Epithelial cell of esophagus (primary cell): Measurements from ENCODE around the gene NEK1.
"Not testable (repeated sequence)": the region's sequence is repeated elsewhere in the genome, so short reads cannot be mapped to it uniquely, and the experiment has no call there.

Experiments used
- DNase-seq: peaks from one replicate; pipeline ENCODE4 v3.0.0; 2010; ENCODE audit warnings: low read depth
- H3K4me3 ChIP-seq: 2 replicates; pipeline ENCODE4 v1.5.1; 2011; ENCODE audit warnings: mild to moderate bottlenecking, low read length, control low read depth
- TF ChIP-seq, protein P1 (sequence below): IDR thresholded peaks from 2 replicates; pipeline ENCODE4 v1.5.1; 2011; ENCODE audit warnings: low read depth, mild to moderate bottlenecking, low read length, control low read depth, inconsistent platforms; ENCODE audit not compliant: insufficient read depth; ENCODE audit errors: missing control alignments

The NEK1 gene

DNA sequence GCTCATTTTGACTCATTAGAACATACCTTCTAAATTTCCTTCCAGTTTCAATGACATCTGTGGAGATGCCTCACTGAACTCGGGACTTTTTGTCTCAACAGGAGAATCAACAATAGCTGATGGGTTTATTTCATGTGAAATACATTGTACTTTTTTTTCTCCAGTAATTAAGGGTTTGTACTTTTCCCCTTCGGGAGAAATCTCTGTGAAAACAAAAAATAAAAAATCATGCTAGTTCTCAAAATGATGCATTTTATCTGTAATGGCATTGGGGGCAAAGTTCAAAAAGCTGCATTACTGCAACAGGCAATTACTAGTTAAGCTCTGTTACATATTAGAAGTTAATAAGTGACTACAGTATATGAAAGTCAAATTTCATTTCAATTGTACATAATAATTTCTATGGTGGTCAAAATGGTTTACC lies 174.3 kb downstream of the NEK1 start:
- TF ChIP-seq, protein P1, sequence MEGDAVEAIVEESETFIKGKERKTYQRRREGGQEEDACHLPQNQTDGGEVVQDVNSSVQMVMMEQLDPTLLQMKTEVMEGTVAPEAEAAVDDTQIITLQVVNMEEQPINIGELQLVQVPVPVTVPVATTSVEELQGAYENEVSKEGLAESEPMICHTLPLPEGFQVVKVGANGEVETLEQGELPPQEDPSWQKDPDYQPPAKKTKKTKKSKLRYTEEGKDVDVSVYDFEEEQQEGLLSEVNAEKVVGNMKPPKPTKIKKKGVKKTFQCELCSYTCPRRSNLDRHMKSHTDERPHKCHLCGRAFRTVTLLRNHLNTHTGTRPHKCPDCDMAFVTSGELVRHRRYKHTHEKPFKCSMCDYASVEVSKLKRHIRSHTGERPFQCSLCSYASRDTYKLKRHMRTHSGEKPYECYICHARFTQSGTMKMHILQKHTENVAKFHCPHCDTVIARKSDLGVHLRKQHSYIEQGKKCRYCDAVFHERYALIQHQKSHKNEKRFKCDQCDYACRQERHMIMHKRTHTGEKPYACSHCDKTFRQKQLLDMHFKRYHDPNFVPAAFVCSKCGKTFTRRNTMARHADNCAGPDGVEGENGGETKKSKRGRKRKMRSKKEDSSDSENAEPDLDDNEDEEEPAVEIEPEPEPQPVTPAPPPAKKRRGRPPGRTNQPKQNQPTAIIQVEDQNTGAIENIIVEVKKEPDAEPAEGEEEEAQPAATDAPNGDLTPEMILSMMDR: no peak
- DNase-seq: no peak
- H3K4me3 ChIP-seq: no peak overlapping the region

- no peak for DNase-seq
- TF ChIP-seq, protein P1: no peak
- H3K4me3 ChIP-seq: no peak overlapping the region
Measured at GRCh38 chr4:169437299-169438047, 174.9 kb downstream of the NEK1 start.

GRCh38 chr4:169436734-169437133 lies 175.6 kb downstream of the NEK1 start:
- TF ChIP-seq, protein P1: no peak
- no peak overlapping the region for H3K4me3 ChIP-seq
- DNase-seq: no peak

- TF ChIP-seq, protein P1: no peak
- DNase-seq: no peak
- no peak overlapping the region for H3K4me3 ChIP-seq
Measured at GRCh38 chr4:169428376-169428775, 184.0 kb downstream of the NEK1 start.

DNA sequence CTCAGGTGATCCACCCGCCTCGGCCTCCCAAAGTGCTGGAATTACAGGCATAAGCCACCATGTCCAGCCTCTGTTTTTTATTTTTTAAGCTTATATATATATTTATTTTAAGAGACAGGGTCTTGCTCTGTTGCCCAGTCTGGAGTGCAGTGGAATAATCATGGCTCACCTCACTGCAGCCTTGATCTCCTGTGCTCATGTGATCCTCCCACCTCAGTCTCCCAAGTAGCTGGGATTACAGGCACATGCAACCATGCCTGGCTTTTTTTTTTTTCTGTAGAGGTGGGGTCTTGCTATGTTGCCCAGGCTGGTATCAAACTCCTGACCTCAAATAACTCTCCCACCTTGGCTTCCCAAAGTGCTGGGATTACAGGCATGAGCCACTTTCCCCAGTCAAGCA lies 184.7 kb downstream of the NEK1 start:
- not testable (repeated sequence) for DNase-seq, H3K4me3 ChIP-seq

GRCh38 chr4:169420291-169420690 lies 192.1 kb downstream of the NEK1 start:
- H3K4me3 ChIP-seq: no peak overlapping the region
- TF ChIP-seq, protein P1: no peak
- DNase-seq: no peak

- TF ChIP-seq, protein P1: no peak
- H3K4me3 ChIP-seq: no peak overlapping the region
- no peak for DNase-seq
Measured at GRCh38 chr4:169418846-169419245, 193.5 kb downstream of the NEK1 start.
